ENCODE data around the gene SGMS1. TPM values are rescaled to one million over a fixed set of nuclear protein-coding genes. Genes with fewer than 3 reads are reported as not detected.

SGMS1 gene
- total and polyA plus RNA-seq, 2 donors (not counting 3 experiments of a cell fraction or from before 2014, with no cell fraction given): 9.7 to 23.7 TPM

GRCh38 chr10:50511492-50512213 lies 112.1 kb downstream of the SGMS1 start:
- FAIRE-seq: no peak
- H3K9ac ChIP-seq (replicated peaks; ENCODE audit: extremely low read depth, insufficient read depth, low read length): no peak overlapping the region
- H3K4me3 ChIP-seq (replicated peaks in 1 of 3; ENCODE audit: insufficient read depth in 1 of 3, low read depth in 1 of 3, low read length in 3 of 3): no peak overlapping the region
- no TSS peak for BruUV-seq (replicated peaks)
- no peaks in the 10 kb centered on the region for H3K36me3 ChIP-seq (ENCODE audit: control insufficient read depth in 2 of 2, extremely low read depth in 1 of 2, insufficient read depth in 2 of 2, low read length in 2 of 2)
- H4K20me1 ChIP-seq (replicated peaks; ENCODE audit: control insufficient read depth, extremely low read depth, insufficient read depth, low read length): no peaks in the 10 kb centered on the region
- H3K27me3 ChIP-seq (ENCODE audit: control insufficient read depth in 2 of 2, insufficient read depth in 2 of 2, low read length in 2 of 2): no peaks in the 10 kb centered on the region
- H3K9me3 ChIP-seq (replicated peaks; ENCODE audit: control insufficient read depth, insufficient read depth, low read length): no peaks in the 10 kb centered on the region
- no peaks in the 10 kb centered on the region for H3K9me1 ChIP-seq (replicated peaks; ENCODE audit: control insufficient read depth, extremely low read depth, insufficient read depth, low read length)
- intact Hi-C loops (cut with micrococcal nuclease) (no loop called here), dilution Hi-C loops (cut with MboI; ENCODE audit: extremely low pct_ligation_motif_present, low sequenced_read_pairs) (no loop called here)
- ChIA-PET POLR2A (no interaction called here), CTCF (interaction anchor here (1.2 kb wide), 1 partner anchor 41 kb away, joined by 3 read pairs; no protein-coding TSS in a partner anchor)
- no peak overlapping the region for H3K4me2 ChIP-seq (ENCODE audit: insufficient read depth, low read length)
- no peaks in the 10 kb centered on the region for H3K79me2 ChIP-seq (ENCODE audit: control insufficient read depth, insufficient read depth, low read length)
- H2AFZ ChIP-seq (ENCODE audit: low read depth, low read length): no peak overlapping the region
- no peak overlapping the region for H3K27ac ChIP-seq (ENCODE audit: insufficient read depth, low read depth, low read length)
- TF ChIP-seq JUN (IDR thresholded peaks at IDR 0.05; ENCODE audit: borderline replicate concordance, insufficient read depth, insufficient read length, low read depth): no peak
- no peak for TF ChIP-seq GATA2 (IDR thresholded peaks at IDR 0.05; ENCODE audit: insufficient read depth, insufficient read length, low read depth, low read length)
- no peak for TF ChIP-seq CTCF (IDR thresholded peaks at IDR 0.05; ENCODE audit: extremely low read depth in 1 of 2, insufficient read depth in 1 of 2, low read depth in 1 of 2, low read length in 2 of 2)
- TF ChIP-seq POLR2AphosphoS5 (IDR thresholded peaks at IDR 0.05; ENCODE audit: insufficient read depth, low read depth, low read length): no peak
- TF ChIP-seq EZH2 (IDR thresholded peaks at IDR 0.05; ENCODE audit: borderline replicate concordance, low read depth, low read length, severe bottlenecking): no peak
- TF ChIP-seq POLR2A (IDR thresholded peaks at IDR 0.05; ENCODE audit: low read depth, low read length): no peak
- TF ChIP-seq MAX (IDR thresholded peaks at IDR 0.05; ENCODE audit: insufficient read depth, insufficient read length): no peak
- no peak for TF ChIP-seq FOS (IDR thresholded peaks at IDR 0.05; ENCODE audit: borderline replicate concordance, insufficient read depth, low read length)
- no peak for TF ChIP-seq MYC (IDR thresholded peaks at IDR 0.05; ENCODE audit: low read depth, low read length)
- peak; percentile 3 for DNase-seq (ENCODE audit: low read depth, low spot score)
- no peaks in the 10 kb centered on the region for H3K4me1 ChIP-seq (ENCODE audit: control insufficient read depth, extremely low read depth, insufficient read depth, low read length)

Data from endothelial cell of umbilical vein (primary cell).